Endothelial cell of umbilical vein (primary cell): Measurements from ENCODE around the gene OR13J1. TPM values are rescaled to one million over a fixed set of nuclear protein-coding genes. Genes with fewer than 3 reads are reported as not detected.
A peak's percentile ranks its signal among the peaks of the same experiment; 100 is the strongest.

Source experiments
- BruUV-seq: library from RNA; stranded (reverse); fragments of 400-500 nt; replicated peaks from 2 replicates; lab custom pipeline; 2021; lab: Mats Ljungman, UMichigan
- CTCF ChIA-PET: fragments of 300-600, 350-600 bp; sonication (Branson Sonifier 250); formaldehyde crosslinking; loops from one replicate; lab custom pipeline; 2021; ENCODE audit warnings: antibody characterized with exemption, inconsistent platforms; lab: Charles Lee
- POLR2A ChIA-PET: fragments of 300-600, 350-600 bp; sonication (Branson Sonifier 250); formaldehyde crosslinking; loops from one replicate; lab custom pipeline; 2021; ENCODE audit warnings: antibody characterized with exemption, inconsistent platforms; lab: Charles Lee
- DNase-seq: peaks from one replicate; pipeline ENCODE4 v3.0.0-alpha.2; 2011; ENCODE audit warnings: low read depth, low spot score
- FAIRE-seq: peaks from 2 replicates; lab custom pipeline; 2011; peaks lifted over from hg19 to GRCh38; lab: Jason Lieb, UNC
- H2AFZ ChIP-seq: 2 replicates; pipeline ENCODE4 v1.6.0; 2012; ENCODE audit warnings: low read depth, low read length, control low read depth, inconsistent platforms
- H3K27ac ChIP-seq: 2 replicates; pipeline ENCODE4 v1.5.1; 2011; ENCODE audit warnings: low read depth, mild to moderate bottlenecking, control low read depth, low read length, moderate library complexity; ENCODE audit not compliant: insufficient read depth
- H3K27me3 ChIP-seq, 2 experiments: 2 replicates each; pipeline versions ENCODE4 v1.6.0 to v1.6.1; 2011; ENCODE audit warnings: low read length in 2 of 2, mixed read lengths in 1 of 2; ENCODE audit not compliant: control insufficient read depth in 2 of 2, insufficient read depth in 2 of 2
- H3K36me3 ChIP-seq, 2 experiments: 2 replicates in 1 of 2; 3 replicates in 1 of 2; pipeline ENCODE4 v1.5.1; 2011; ENCODE audit warnings: low read length in 2 of 2, mild to moderate bottlenecking in 1 of 2, moderate library complexity in 1 of 2; ENCODE audit not compliant: control insufficient read depth in 2 of 2, insufficient read depth in 2 of 2; ENCODE audit errors: extremely low read depth in 1 of 2
- H3K4me1 ChIP-seq: 3 replicates; pipeline ENCODE4 v1.5.1; 2011; ENCODE audit warnings: mild to moderate bottlenecking, low read length; ENCODE audit not compliant: control insufficient read depth, insufficient read depth; ENCODE audit errors: extremely low read depth
- H3K4me2 ChIP-seq: 2 replicates; pipeline ENCODE4 v1.6.1; 2011; ENCODE audit warnings: low read length, control low read depth, mixed read lengths; ENCODE audit not compliant: insufficient read depth
- H3K4me3 ChIP-seq, 3 experiments: fragments of 200-600 bp in 1 of 3; sonication (generic), shearing (Covaris generic) in 1 of 3; replicated peaks in 1 of 3; 2 replicates each; pipeline ENCODE4 v1.5.1; 2011 to 2016; ENCODE audit warnings: control low read depth in 3 of 3, low read length in 3 of 3, mild to moderate bottlenecking in 2 of 3, inconsistent platforms in 1 of 3, low read depth in 1 of 3, moderate library complexity in 1 of 3; ENCODE audit not compliant: insufficient read depth in 1 of 3
- H3K79me2 ChIP-seq: 2 replicates; pipeline ENCODE4 v1.6.0; 2012; ENCODE audit warnings: low read length, inconsistent platforms; ENCODE audit not compliant: control insufficient read depth, insufficient read depth
- H3K9ac ChIP-seq: replicated peaks from 2 replicates; pipeline ENCODE3; 2011; ENCODE audit warnings: low read length, control low read depth; ENCODE audit not compliant: insufficient read depth; ENCODE audit errors: extremely low read depth
- H3K9me1 ChIP-seq: replicated peaks from 3 replicates; pipeline ENCODE4 v1.6.0; 2011; ENCODE audit warnings: mild to moderate bottlenecking, low read length; ENCODE audit not compliant: control insufficient read depth, insufficient read depth; ENCODE audit errors: extremely low read depth
- H3K9me3 ChIP-seq: replicated peaks from 2 replicates; pipeline ENCODE4 v1.5.1; 2012; ENCODE audit warnings: low read length, inconsistent platforms; ENCODE audit not compliant: control insufficient read depth, insufficient read depth
- H4K20me1 ChIP-seq: replicated peaks from 2 replicates; pipeline ENCODE3; 2011; ENCODE audit warnings: mild to moderate bottlenecking, low read length; ENCODE audit not compliant: control insufficient read depth, insufficient read depth; ENCODE audit errors: extremely low read depth
- GATA2 ChIP-seq: IDR thresholded peaks from 2 replicates; pipeline ENCODE4 v1.7.0; 2011; ENCODE audit warnings: low read depth, mild to moderate bottlenecking, moderate library complexity, mixed read lengths, low read length; ENCODE audit not compliant: insufficient read length, insufficient read depth
- JUN ChIP-seq: IDR thresholded peaks from 2 replicates; pipeline ENCODE4 v1.6.1; 2011; ENCODE audit warnings: borderline replicate concordance, low read depth; ENCODE audit not compliant: insufficient read length, insufficient read depth
- MYC ChIP-seq: IDR thresholded peaks from one replicate; pipeline ENCODE4 v1.6.1; 2011; ENCODE audit warnings: mild to moderate bottlenecking, low read depth, low read length
- POLR2A ChIP-seq: IDR thresholded peaks from 2 replicates; pipeline ENCODE4 v1.6.1; 2012; ENCODE audit warnings: low read depth, mild to moderate bottlenecking, control low read depth, low read length
- POLR2AphosphoS5 ChIP-seq: IDR thresholded peaks from 2 replicates; pipeline ENCODE4 v1.6.1; 2012; ENCODE audit warnings: low read depth, mild to moderate bottlenecking, control low read depth, low read length, moderate library complexity; ENCODE audit not compliant: insufficient read depth
- dilution Hi-C: fragments of 300-500 bp; cut with MboI; formaldehyde crosslinking; loops from one replicate; pipeline ENCODE4 v1.15.0; 2019; ENCODE audit warnings: low sequenced_read_pairs; ENCODE audit not compliant: extremely low pct_ligation_motif_present
- intact Hi-C: fragments of 100-400 bp; cut with micrococcal nuclease; formaldehyde crosslinking; loops from one replicate; pipeline ENCODE4 v1.10.0; 2022
- polyA plus RNA-seq, 4 experiments: library from polyadenylated mRNA; depleted of rRNA in 3 of 4; stranded (reverse) in 3 of 4; unstranded in 1 of 4; fragments of >200 nt; gene quantifications; 2 replicates each; pipeline versions ENCODE4 v1.2.1 to v1.2.3, GENCODE V29; 2011 to 2012; ENCODE audit warnings: missing spikeins in 1 of 4
- total RNA-seq: library from RNA; stranded (reverse); gene quantifications from 2 replicates; pipeline ENCODE4 v1.2.3, GENCODE V29; 2021

OR13J1 gene
- total and polyA plus RNA-seq, 2 donors (not counting 3 experiments of a cell fraction or from before 2014, with no cell fraction given) = not detected

- H3K27ac ChIP-seq = peak within 1 kb of the TSS; percentile 94
- no peaks in the 10 kb centered on the region for H3K27me3 ChIP-seq
- H4K20me1 ChIP-seq = no peaks in the 10 kb centered on the region
- H3K36me3 ChIP-seq = no peaks in the 10 kb centered on the region
- H3K9ac ChIP-seq = peak within 1 kb of the TSS; percentile 77
- TF ChIP-seq POLR2A (peak; percentile 60), MYC (peak; percentile 20), JUN (no peak), POLR2AphosphoS5 (peak; percentile 56), GATA2 (no peak)
- H3K9me1 ChIP-seq = no peaks in the 10 kb centered on the region
- BruUV-seq = no TSS peak
- H3K4me2 ChIP-seq = peak within 1 kb of the TSS; percentile 63
- no peaks in the 10 kb centered on the region for H3K9me3 ChIP-seq
- H3K4me1 ChIP-seq = peaks cover 82% of the 10 kb centered on the region
- DNase-seq = peak; percentile 55
- dilution Hi-C loops = no loop called here
- peaks cover 39% of the 10 kb centered on the region for H3K79me2 ChIP-seq
- peak; percentile 15 for FAIRE-seq
- POLR2A ChIA-PET = no interaction called here
- CTCF ChIA-PET = interaction anchor here (0.8 to 6.4 kb wide), 7 partner anchors 27 to 119 kb away, joined by 3 to 46 read pairs (median 5); no protein-coding TSS in a partner anchor
- H2AFZ ChIP-seq = peak within 1 kb of the TSS; percentile 12
- H3K4me3 ChIP-seq = peak within 1 kb of the TSS in 2 of 3 experiments; percentile 9 to 53
- intact Hi-C loops = loop anchor here (2.0 to 5.0 kb wide), 3 partner anchors 98 to 252 kb away; partner anchors contain the start of genes CCDC107, CREB3, RMRP and TLN1
These were observed 39.1 kb upstream of the OR13J1 start, which contains the start of gene SPAAR for GRCh38 chr9:35909274-35909673. SPAAR (plus strand) TSS chr9:35909490; CDS start chr9:35910464, 974 bp downstream.

- no peak overlapping the region for H2AFZ ChIP-seq
- H3K9ac ChIP-seq = peak overlapping the region; percentile 77
- H3K9me1 ChIP-seq = no peaks in the 10 kb centered on the region
- no TSS peak for BruUV-seq
- POLR2A ChIA-PET = no interaction called here
- DNase-seq = no peak
- no peaks in the 10 kb centered on the region for H3K36me3 ChIP-seq
- peaks cover 39% of the 10 kb centered on the region for H3K79me2 ChIP-seq
- CTCF ChIA-PET = interaction anchor here (0.8 to 6.4 kb wide), 6 partner anchors 26 to 118 kb away, joined by 3 to 46 read pairs (median 4); no protein-coding TSS in a partner anchor
- peak overlapping the region; percentile 94 for H3K27ac ChIP-seq
- peak overlapping the region in 1 of 3 experiments; percentile 3 for H3K4me3 ChIP-seq
- no peaks in the 10 kb centered on the region for H3K27me3 ChIP-seq
- peak; percentile 99 for FAIRE-seq
- TF ChIP-seq POLR2AphosphoS5 (peak; percentile 4), JUN (no peak)
- peaks cover 82% of the 10 kb centered on the region for H3K4me1 ChIP-seq
- H4K20me1 ChIP-seq = no peaks in the 10 kb centered on the region
- intact Hi-C loops (loop anchor here (1.0 to 5.0 kb wide), 4 partner anchors 99 to 251 kb away; partner anchors contain the start of genes CCDC107, CREB3, RMRP and TLN1), dilution Hi-C loops (no loop called here)
- H3K4me2 ChIP-seq = peak overlapping the region; percentile 63
- H3K9me3 ChIP-seq = no peaks in the 10 kb centered on the region
These were observed 38.4 kb upstream of the OR13J1 start for GRCh38 chr9:35908504-35909125.
